ENCODE results near the gene PALMD.

The PALMD gene

DNA sequence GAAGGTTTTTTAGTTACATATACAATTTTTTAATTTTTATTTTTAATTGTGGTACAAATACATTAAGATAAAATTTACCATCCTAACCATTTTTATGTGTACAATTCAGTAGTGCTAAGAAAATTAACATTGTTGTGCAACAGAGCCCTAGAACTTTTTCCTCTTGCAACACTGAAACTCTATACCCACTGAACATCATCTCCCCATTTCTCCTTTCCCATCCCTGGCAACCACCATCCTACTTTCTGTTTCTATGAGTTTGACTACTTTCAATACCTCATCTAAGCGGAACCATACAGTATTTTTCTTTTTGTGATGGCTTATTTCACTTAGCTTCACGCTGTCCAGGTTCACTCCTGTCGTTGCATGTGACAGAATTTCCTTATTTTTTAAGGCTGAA is 54.1 kb downstream of the PALMD start:
- DNase-seq (ENCODE audit: low read depth) = no peak

DNA sequence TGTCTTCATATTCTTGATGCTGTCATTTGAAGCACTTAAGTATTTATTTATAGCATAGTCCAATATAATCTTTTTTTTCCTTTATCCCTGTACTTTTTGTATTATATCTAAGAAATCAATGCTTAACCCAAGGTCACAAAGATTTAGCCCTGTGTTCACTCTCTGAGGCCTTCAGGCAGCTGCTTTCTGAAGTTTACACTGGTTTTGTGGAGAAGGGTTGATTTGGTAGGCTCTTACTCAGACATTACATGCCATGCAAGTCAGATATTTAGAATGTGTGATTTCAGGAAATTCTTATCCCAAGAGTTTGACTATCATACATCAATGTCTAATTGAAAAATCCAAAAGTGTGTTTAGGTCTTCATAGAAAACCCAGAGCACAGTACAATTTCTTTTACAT is 56.3 kb downstream of the PALMD start:
- no peak for DNase-seq (ENCODE audit: low read depth)

DNA sequence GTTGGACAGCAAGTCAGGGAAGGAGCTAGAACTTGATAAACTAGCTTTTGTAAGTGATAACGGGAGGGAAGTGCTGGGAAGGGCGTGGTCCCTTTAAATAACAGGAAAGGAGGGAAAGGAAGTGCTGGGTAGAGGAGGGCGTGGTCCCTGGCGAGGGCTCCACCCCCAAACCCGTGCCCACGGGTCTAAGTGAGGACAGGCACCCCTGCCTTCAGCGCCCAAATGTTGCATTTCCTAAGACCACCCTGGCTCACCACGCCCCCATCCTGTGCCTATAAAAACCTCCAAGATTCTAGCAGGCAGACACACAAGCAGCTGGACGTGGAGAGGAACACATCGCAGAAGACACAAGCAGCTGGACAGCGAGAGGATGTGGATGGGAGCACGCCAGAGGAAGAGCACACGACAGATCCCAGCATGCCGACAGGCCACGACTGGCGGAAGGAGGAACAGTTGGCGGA is 58.5 kb downstream of the PALMD start:
- DNase-seq (ENCODE audit: low read depth) = no peak

DNA sequence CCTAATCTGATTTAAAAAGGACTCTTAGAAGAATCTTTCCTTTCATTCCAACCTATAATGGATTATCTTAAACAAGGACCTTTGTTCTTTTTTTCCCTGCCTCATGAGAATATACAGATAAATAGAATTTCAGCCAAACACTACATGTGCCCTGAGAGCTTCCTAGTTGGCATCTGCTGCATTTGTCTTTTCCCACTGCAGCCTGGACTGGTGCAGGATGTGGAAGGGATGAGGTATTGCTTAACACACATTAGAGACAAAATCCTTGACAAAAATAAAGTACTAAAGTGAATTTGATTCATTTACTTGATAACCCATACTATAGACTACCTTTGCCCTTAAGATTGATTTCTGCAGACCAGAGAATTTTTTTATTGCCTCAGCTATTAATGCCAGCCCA is 59.5 kb downstream of the PALMD start:
- DNase-seq (ENCODE audit: low read depth) = no peak

DNA sequence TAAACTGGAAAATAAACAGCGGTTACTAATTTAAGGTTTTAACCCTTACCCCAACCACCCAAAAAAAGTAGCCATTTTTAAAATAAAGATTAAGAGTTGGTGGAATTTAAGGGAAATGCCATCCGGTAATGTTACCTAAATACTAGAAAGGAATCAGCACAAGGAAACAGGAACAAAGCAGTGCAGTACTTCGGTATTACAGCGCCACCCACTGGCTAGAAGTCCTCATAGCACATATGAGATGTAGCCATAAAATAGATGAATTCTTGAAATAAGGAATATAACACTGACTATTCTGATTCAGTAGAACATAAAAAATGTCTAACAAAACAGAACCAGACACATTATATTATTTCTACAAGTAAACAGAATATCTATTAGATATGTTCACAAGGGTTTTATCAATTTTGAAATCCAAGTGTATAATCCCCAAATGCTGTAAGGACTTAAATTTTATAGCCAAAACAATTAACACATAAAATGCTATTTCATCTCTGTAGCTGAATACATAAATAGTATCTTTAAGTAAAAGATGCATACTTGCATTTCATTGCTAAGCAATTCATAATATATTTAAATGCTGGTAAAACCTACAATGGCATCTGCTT is 61.7 kb downstream of the PALMD start:
- peak; percentile 6 for DNase-seq (ENCODE audit: low read depth)

DNA sequence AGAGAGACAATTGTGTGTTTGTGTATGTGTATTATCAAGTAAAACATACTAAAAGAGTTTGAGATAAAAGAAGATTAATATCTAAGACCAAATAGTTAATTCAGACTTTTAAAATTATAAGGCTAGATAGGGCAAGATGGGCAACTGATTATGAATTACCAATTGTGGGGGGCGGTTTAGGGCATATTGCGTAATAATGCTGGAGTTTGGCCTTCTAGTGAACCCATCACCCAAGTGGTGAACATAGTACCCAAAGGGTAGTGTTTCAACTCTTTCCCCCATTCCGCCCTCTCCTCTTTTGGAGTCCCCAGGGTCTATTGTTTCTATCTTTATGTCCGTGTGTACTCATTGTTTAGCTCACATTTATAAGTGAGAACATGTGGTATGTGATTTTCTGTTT is 65.1 kb downstream of the PALMD start:
- DNase-seq (ENCODE audit: low read depth) = no peak

DNA sequence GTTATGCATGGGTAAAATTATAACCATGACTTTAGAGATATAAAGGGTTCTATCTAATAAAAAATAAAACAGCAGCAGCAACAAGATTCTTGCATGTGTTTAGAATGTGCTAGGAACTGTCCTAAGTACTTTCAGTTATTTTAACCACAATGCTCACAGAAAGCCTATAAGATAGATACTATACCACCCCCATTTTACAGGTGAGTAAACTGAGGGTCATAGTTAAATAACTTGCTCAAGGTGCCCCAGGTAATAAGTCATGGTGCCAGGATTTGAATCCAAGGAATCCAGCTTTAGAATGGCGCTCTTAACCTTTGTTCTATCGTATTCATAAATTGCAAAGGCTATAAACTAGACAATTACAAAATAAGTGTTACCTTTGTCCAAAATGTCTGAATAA is 67.1 kb downstream of the PALMD start:
- no peak for DNase-seq (ENCODE audit: low read depth)

DNA sequence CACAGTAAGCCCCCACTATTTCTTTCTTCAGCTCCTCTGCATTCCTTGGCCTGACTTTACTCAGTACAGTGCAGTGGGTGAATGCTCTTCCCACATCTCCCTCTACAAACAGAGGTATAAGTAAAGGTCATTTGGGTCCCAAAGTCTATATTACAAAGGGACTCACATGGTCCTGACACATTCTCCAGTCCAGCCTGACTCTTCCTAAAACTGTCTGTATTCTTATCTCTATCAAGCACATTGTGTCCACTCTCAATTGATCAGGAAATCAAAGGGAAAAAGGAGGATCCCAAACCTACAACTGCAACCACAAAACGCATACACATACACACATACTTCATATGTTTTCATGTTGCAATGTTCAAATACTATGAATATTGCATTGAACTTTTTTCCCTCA is 71.1 kb downstream of the PALMD start:
- no peak for DNase-seq (ENCODE audit: low read depth)

DNA sequence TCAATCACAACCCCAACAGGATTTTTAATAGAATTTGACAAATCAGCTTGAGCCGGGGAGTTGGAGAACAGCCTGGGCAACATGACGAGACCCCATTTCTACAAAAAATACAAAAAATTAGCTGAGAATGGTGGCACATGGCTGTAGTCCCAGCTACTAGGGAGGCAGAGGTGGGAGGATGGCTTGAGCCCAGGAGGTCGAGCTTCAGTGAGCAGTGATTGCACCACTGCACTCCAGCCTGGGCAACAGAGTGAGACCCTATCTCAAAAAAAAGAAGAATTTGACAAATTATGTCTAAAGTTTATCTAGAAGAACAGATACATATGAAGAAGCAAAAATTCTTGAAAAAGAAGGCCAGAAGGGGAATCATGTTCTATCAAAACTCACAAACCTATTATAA is 77.3 kb downstream of the PALMD start:
- DNase-seq (ENCODE audit: low read depth) = no peak

DNA sequence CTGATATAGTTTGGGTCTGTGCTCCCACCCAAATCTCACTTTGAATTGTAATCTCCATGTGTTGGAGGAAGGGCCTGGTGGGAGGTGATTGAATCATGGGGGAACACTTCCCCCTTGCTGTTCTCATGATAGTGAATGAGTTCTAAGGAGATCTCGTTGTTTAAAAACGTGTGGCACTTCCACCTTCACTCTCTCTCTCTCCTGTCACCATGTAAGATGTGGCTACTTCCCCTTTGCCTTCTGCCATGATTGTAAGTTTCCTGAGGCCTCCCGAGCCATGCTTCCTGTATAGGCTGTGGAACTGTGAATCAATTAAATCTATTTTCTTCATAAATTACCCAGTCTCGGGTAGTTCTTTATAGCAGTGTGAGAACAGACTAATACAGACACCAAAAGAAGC is 80.1 kb downstream of the PALMD start:
- DNase-seq (ENCODE audit: low read depth) = no peak

DNA sequence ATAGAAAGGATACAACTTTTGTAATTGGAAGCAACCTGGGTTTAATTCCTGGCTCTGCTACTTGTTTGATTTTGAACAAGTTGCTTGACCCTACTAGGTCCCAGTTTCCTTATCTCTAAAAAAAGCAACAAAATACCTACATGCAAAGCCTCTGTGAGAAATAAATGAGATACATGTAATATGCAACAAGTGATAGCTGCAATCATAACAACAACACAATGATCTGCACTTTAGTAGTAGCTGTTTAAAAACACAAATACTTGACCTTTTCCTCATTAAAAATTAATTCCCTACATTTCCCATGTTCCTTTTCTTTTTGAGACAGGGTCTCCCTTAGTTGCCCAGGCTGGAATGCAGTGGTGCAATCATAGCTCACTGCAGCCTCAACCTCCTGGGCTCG is 80.5 kb downstream of the PALMD start:
- no peak for DNase-seq (ENCODE audit: low read depth)

DNA sequence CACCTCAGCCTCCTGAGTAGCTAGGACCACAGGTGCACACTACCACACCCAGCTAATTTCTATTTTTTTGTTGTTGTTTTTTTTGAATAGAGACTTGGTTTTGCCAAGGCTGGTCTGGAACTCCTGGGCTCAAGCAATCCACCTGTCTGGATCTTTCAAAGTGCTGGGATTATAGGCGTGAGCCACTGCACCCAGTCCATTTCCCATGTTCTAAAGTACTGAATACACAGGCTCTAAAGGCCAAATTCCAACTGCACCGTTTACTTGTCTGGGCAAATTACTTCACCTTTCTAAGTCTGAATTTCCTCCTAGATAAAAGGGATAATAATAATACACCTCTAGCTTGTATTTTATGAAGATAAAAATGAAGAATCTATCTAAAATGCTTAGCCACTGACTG is 80.9 kb downstream of the PALMD start:
- DNase-seq (ENCODE audit: low read depth) = no peak

DNA sequence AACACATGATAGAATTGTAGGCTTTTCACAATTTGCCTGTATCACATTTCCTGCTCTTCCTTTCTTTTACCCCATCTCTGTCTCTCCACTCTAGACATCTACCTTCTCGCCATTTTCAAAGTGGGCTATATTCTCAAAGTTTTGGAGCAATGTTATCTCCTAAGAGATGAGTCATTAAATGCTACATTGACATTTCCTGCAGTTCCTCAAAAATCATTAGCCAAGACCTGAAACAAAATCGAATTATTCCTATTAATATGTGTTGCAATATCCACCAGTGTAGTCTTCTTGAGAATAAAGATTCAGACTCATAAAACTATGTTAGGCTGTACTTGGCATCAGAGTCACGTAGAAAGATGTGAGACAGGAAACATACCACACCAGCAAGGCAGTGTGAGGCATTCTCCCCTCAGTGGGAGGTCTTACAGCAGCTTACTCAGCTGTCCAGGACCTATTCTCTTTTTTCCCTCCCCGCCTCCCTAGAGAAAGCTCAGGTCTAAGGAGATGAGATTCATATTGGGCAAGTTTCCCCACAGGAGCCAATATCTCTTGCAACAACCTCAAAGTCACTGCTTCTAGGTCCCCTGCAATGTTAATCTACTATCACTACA is 81.8 kb downstream of the PALMD start:
- no peak for DNase-seq (ENCODE audit: low read depth)

DNA sequence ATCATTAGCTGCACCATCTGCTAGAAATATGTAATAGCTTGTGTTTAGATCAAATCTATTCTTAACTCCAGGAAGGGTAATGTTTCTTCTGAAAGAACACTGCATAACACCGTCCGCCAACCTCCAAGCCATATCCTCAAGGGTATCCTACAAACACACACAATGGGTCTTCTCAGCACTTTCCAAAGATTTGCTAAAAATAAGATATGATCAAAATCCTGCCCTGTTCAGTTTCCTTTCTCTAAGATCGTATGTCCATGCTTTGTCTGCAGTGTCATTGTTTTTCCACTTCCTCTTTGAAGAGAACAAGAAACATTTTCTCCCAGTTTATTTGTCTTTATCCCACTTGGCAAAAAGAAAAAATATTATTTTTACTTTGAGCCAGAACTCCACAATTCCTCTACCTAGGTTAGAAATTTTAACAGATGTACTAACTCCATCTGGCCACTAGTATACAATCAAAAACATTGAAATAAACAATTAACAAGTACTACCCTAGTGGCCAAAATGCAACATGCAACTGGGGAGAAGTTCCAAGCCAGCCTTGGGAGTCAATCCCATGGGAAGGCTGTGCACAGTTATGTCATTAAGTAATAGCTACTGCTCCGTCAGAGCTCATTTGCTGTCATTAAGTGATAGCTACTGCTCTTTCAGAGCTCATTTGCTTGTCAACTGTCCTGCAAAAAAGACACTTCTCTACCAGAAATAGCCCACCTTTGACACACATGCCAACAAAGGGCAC is 82.8 kb downstream of the PALMD start:
- no peak for DNase-seq (ENCODE audit: low read depth)

DNA sequence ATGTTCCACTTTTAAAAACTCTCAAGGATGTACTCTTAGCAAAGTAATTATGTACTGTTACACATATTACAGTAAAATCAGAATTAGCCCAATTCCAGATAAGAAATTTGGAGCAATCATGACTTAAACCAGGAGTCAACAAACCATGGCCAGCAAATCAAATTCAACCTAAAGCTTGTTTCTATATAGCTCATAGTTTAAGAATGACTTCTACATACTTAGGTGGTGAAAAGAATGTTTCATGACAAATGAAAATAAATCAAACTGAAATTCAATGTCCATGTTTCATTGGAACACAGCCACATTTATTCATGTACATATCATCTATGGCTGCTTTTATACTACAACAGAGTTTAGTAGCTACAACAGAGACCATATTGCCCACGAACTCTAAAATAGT is 85.5 kb downstream of the PALMD start:
- no peak for DNase-seq (ENCODE audit: low read depth)

DNA sequence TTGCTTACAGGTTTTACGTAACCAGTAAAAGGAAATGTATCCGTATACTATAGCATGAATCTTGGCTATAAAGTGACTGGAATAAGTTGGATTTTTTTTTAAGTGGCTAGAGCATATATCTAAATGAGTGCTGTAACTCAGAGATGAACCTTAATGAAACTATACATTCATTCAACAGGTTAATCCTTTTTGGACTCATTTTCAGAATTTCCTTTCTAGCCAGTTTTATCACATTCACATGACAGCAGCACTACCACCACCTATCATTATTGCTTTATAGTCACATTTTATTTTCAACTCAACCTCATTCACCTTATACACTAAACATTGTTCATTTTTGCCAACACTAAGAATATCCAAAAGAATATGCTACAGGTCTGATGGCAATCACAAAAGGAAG is 89.9 kb downstream of the PALMD start:
- DNase-seq (ENCODE audit: low read depth) = no peak

DNA sequence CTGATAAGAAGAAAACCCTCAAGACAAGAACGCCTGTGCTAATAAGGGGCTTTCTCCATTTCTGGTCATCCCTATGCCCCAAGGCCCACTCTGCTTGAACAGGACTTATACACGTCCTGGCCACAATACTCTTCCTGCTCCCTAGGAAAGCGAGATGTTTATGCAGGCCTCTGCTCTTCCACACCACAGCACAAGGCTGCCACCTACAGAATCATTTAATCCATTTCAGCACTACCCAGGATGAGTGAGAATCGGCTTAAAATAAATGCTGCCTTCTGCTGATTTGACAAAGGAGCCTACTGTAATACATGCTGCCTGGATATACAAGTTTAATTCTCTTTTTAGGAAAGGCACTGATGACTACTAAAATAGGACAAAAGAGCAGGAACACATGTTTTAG is 91.1 kb downstream of the PALMD start:
- DNase-seq (ENCODE audit: low read depth) = no peak

DNA sequence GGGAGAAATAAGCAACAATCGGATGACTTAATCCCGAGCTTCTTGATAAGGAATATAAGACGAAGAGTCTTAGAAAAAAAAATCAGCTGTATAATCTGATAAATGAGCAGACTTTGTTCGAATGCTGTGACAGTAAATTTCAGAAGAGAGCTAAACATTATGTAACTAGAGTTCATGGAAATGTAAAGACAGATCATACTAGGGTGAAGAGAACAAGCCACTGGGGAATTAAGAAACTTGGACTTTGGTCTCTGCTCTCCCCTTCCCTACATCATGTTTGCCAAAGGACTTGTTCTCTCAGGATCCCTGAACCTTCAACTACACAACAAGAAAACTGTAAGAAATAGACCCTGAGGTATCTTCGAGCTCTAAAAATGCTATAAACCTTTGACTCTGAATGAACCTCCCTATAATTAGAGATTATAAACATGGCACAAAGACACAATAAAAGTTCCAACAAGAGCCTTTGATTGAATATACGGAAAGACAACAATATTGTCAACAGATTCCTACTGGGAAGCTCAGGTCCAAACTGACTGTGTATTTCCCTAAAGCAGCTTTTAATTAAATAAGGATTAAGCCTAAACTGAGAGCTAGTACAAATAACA is 93.0 kb downstream of the PALMD start:
- no peak for DNase-seq (ENCODE audit: low read depth)

DNA sequence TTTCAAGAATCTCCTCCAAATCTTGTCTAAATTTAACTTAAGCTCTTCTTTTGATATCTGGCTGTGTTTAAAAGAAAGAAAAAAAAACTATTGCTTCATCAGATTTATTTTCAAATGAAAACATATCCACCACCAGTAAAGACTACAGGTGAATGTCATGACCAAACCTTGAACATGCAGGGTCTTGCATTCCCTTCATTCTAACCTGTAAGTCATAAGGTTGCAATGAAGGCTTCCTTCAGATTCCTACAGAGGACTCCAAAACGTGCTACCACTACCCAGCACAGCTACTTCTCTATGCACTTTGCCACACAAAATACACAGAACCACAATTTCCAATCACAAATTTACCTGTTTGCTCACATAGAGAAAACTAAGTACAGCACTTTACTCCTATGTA is 94.2 kb downstream of the PALMD start:
- no peak for DNase-seq (ENCODE audit: low read depth)
